ENCODE results near the gene DNAH17. TPM values are rescaled to one million over a fixed set of nuclear protein-coding genes. Genes with fewer than 3 reads are reported as not detected.

Gene DNAH17
- total and polyA plus RNA-seq, 2 of the 13 experiments (the other 11 are each of a cell fraction or from before 2014, with no cell fraction given) = 0.86 to 1.6 TPM

GRCh38 chr17:78374631-78375274, 202.4 kb downstream of the DNAH17 start:
- Histone ChIP-seq H3K4me3 (replicated peaks in 1 of 3; ENCODE audit: insufficient read depth in 1 of 3, low read depth in 2 of 3, low read length in 3 of 3) (peak overlapping the region in 1 of 3 experiments; percentile 46; a peak in 2 of 6 replicates), H3K36me3 (replicated peaks in 1 of 2; ENCODE audit: control insufficient read depth in 1 of 2, insufficient read depth in 2 of 2, low read length in 2 of 2) (no peaks in the 10 kb centered on the region), H4K20me1 (ENCODE audit: insufficient read depth, low read length) (no peaks in the 10 kb centered on the region), H3K9ac (ENCODE audit: insufficient read depth, low read depth, low read length) (no peak overlapping the region; the same call in 1 of the 2 replicates), H3K9me3 (ENCODE audit: low read length) (no peaks in the 10 kb centered on the region), H3K27ac (ENCODE audit: extremely low read length, insufficient read depth, low read length) (no peak overlapping the region), H3K79me2 (ENCODE audit: insufficient read depth, low read length) (peaks cover 11% of the 10 kb centered on the region), H3K27me3 (ENCODE audit: control insufficient read depth in 1 of 2, insufficient read depth in 2 of 2, low read length in 2 of 2) (peaks cover 2 to 19% of the 10 kb centered on the region in 2 experiments; a peak in 2 of 5 replicates), H3K4me2 (ENCODE audit: low read depth, low read length) (peak overlapping the region; percentile 69), H3K4me1 (ENCODE audit: insufficient read depth, low read length) (peaks cover 62% of the 10 kb centered on the region), H2AFZ (ENCODE audit: low read length) (peak overlapping the region; percentile 49)
- FAIRE-seq (no peak), DNase-seq (ENCODE audit: low spot score) (no peak), ATAC-seq (peak; percentile 6; the same call in 1 of the 3 replicates)
- no TSS peak for BruUV-seq (replicated peaks)
- 29% methylated on average over 13 of the region's 14 CpGs for WGBS (ENCODE audit: low lambda C conversion rate)
- intact Hi-C loops (cut with micrococcal nuclease; ENCODE audit: unreplicated experiment) = loop anchor here (2.0 to 10.0 kb wide), 3 partner anchors 14 to 60 kb away; partner anchors contain the start of gene SOCS3
- in situ Hi-C loops (cut with HindIII; ENCODE audit: extremely low pct_ligation_motif_present, low pct_unique_long_range_greater_than_20kb) = no loop called here
- POLR2A ChIA-PET = interaction anchor here (1.1 to 2.2 kb wide), 5 partner anchors 9 to 47 kb away, joined by 3 to 13 read pairs (median 4); no protein-coding TSS in a partner anchor
- CTCF ChIA-PET (ENCODE audit: low intra/inter-chr PET ratio, low total read pairs) = interaction anchor here (1.4 kb wide), 1 partner anchor 14 kb away, joined by 5 read pairs; no protein-coding TSS in a partner anchor
- TF ChIP-seq MAFF (IDR thresholded peaks at IDR 0.05; ENCODE audit: low read depth, low read length) = no peak
- TF ChIP-seq RARA (CRISPR knock-in tag; IDR thresholded peaks at IDR 0.05) = no peak
- no peak for TF ChIP-seq SIN3A (IDR thresholded peaks at IDR 0.05; ENCODE audit: borderline replicate concordance, low read depth, low read length)
- TF ChIP-seq ZNF687 (CRISPR knock-in tag; IDR thresholded peaks at IDR 0.05) = peak; percentile 25; the same call in 1 of the 2 replicates
- no peak; the same call in 1 of the 2 replicates for TF ChIP-seq CAMTA2 (CRISPR knock-in tag; IDR thresholded peaks at IDR 0.05; ENCODE audit: borderline replicate concordance)
- TF ChIP-seq CREB3 (CRISPR knock-in tag; IDR thresholded peaks at IDR 0.05) = no peak
- TF ChIP-seq YEATS2 (CRISPR knock-in tag; IDR thresholded peaks at IDR 0.05; ENCODE audit: borderline replicate concordance) = no peak
- no peak for TF ChIP-seq PLRG1 (conservative IDR thresholded peaks at IDR 0.05)
- no peak for TF ChIP-seq ZNF367 (CRISPR knock-in tag; IDR thresholded peaks at IDR 0.05; ENCODE audit: borderline replicate concordance)
- no peak for TF ChIP-seq ZBTB43 (CRISPR knock-in tag; conservative IDR thresholded peaks at IDR 0.05)
- peak; percentile 1 for TF ChIP-seq ASH2L (IDR thresholded peaks at IDR 0.05; ENCODE audit: insufficient read length, low read depth, low read length)
- TF ChIP-seq ZNF878 (CRISPR knock-in tag; IDR thresholded peaks at IDR 0.05) = no peak
- TF ChIP-seq SMAD3 (CRISPR knock-in tag; IDR thresholded peaks at IDR 0.05) = 0 out of 2 replicates have a peak, but pooled peaks have one; percentile 1

Measured in HepG2 (cell line).